Subcutaneous adipose tissue (tissue), 4 donors: ENCODE measurements around the gene NUCKS1. TPM values are rescaled to one million over a fixed set of nuclear protein-coding genes. Genes with fewer than 3 reads are reported as not detected.

Source experiments
- CTCF ChIP-seq: fragments of 450-650 bp; IDR thresholded peaks from one replicate; pipeline ENCODE4 v1.5.1; 2016; ENCODE audit warnings: low read depth, mild to moderate bottlenecking, control low read depth, antibody characterized with exemption, moderate library complexity
- total RNA-seq, 4 donors: library from RNA; depleted of rRNA; stranded (reverse); fragments of >200 nt; gene quantifications; one replicate each; pipeline ENCODE4 v1.1.0, GENCODE V29; 2016

Gene NUCKS1
- total RNA-seq, 4 donors from 2014 or later, result 60.2 to 111 (median 74.3) TPM

GRCh38 chr1:205680073-205680851, 69.7 kb downstream of the NUCKS1 start, which contains the start of gene SLC45A3:
Gene SLC45A3 (minus strand): TSS chr1:205680509. CDS start chr1:205664656, 15,853 bp downstream.
- no peak for TF ChIP-seq CTCF

GRCh38 chr1:205678286-205679111, 71.5 kb downstream of the NUCKS1 start:
- no peak for TF ChIP-seq CTCF

GRCh38 chr1:205677167-205677566, 72.8 kb downstream of the NUCKS1 start:
- TF ChIP-seq CTCF, result no peak

- TF ChIP-seq CTCF, result no peak
These were observed 73.4 kb downstream of the NUCKS1 start for GRCh38 chr1:205676597-205676996.

DNA sequence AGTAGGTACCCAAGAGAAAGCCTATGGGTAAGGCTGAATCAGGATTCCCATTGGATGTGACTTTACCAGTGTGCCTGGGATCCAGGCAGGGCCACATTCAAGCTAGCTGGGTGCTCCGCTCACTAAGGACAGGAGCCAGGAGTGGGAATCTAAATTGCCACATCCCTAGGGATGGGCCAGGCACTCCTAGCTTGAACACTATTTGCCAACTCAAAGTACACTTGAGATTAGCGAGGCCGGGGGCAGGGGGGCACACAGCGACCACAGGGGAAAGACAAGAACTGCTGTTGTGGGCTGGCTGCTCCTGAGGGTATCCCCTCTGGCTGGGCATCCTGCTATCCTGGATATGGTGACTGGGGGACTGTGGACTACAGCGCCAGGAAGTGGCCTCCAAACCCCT, 74.0 kb downstream of the NUCKS1 start:
- TF ChIP-seq CTCF, result no peak

- TF ChIP-seq CTCF, result no peak
These were observed 74.7 kb downstream of the NUCKS1 start for GRCh38 chr1:205675247-205675646.

DNA sequence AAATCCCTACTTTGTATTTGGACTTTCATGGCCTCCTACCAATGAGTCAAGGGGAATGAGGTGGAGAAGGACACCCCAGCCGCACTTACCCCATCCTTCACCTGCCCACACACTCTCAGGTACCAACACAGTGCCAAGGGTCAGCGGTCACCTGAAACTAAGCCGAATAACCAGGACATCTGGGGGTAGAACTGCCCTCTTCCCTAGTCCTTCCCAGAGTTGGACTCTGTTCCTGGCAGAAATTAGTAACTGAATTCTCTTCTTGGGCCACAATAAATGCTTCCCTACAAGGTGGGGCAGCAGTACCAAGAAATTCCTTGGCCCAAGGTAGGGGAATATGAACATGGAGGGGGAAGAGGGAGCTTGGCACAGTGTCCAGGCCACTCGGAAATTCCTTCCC, 77.0 kb downstream of the NUCKS1 start:
- no peak for TF ChIP-seq CTCF
